ENCODE results near the gene C15orf62.

- TF ChIP-seq CTCF (conservative IDR thresholded peaks at IDR 0.05 in 1 of 2, IDR thresholded peaks at IDR 0.05 in 1 of 2; ENCODE audit: extremely low read depth in 1 of 2, insufficient read depth in 1 of 2, low read depth in 1 of 2, low read length in 2 of 2) (no peak), EZH2 (IDR thresholded peaks at IDR 0.05; ENCODE audit: borderline replicate concordance, low read length) (no peak)
Observed at GRCh38 chr15:40768521-40769273, 1.1 kb upstream of the C15orf62 start.

All from mammary epithelial cell (primary cell).